ENCODE results near the gene JMJD6.

JMJD6 gene

GRCh38 chr17:76690596-76691280, 35.7 kb downstream of the JMJD6 start:
- TF ChIP-seq CTCF (IDR thresholded peaks at IDR 0.05; ENCODE audit: low read depth, low read length, missing control alignments), result no peak
- DNase-seq (ENCODE audit: low read depth), result no peak
- no peak overlapping the region for H3K4me3 ChIP-seq (ENCODE audit: low read depth, low read length)

GRCh38 chr17:76689859-76690258, 36.5 kb downstream of the JMJD6 start:
- no peak overlapping the region for H3K4me3 ChIP-seq (ENCODE audit: low read depth, low read length)
- no peak for DNase-seq (ENCODE audit: low read depth)
- no peak for TF ChIP-seq CTCF (IDR thresholded peaks at IDR 0.05; ENCODE audit: low read depth, low read length, missing control alignments)

- no peak for DNase-seq (ENCODE audit: low read depth)
- TF ChIP-seq CTCF (IDR thresholded peaks at IDR 0.05; ENCODE audit: low read depth, low read length, missing control alignments), result no peak
- H3K4me3 ChIP-seq (ENCODE audit: low read depth, low read length), result no peak overlapping the region
Observed at GRCh38 chr17:76688165-76688622, 38.2 kb downstream of the JMJD6 start.

- no peak overlapping the region for H3K4me3 ChIP-seq (ENCODE audit: low read depth, low read length)
- no peak for TF ChIP-seq CTCF (IDR thresholded peaks at IDR 0.05; ENCODE audit: low read depth, low read length, missing control alignments)
- no peak for DNase-seq (ENCODE audit: low read depth)
Observed at GRCh38 chr17:76687298-76688164, 38.9 kb downstream of the JMJD6 start.

GRCh38 chr17:76686538-76687297, 39.7 kb downstream of the JMJD6 start:
- TF ChIP-seq CTCF (IDR thresholded peaks at IDR 0.05; ENCODE audit: low read depth, low read length, missing control alignments), result no peak
- DNase-seq (ENCODE audit: low read depth), result no peak
- H3K4me3 ChIP-seq (ENCODE audit: low read depth, low read length), result no peak overlapping the region

GRCh38 chr17:76685846-76686245, 40.6 kb downstream of the JMJD6 start:
- TF ChIP-seq CTCF (IDR thresholded peaks at IDR 0.05; ENCODE audit: low read depth, low read length, missing control alignments), result no peak
- no peak for DNase-seq (ENCODE audit: low read depth)
- H3K4me3 ChIP-seq (ENCODE audit: low read depth, low read length), result no peak overlapping the region

All from GM12864 (cell line).